Skin epidermis (tissue), 12 donors: Measurements from ENCODE around the gene ERMP1.

Experiments used
- H3K27ac ChIP-seq, 21 experiments: fragments of 200-600 bp; sonication (generic) in 11 of 21; one replicate each; pipeline ENCODE4 v1.5.0; 2020; ENCODE audit warnings: mild to moderate bottlenecking in 3 of 21, inconsistent platforms in 2 of 21, moderate library complexity in 2 of 21
- H3K4me3 ChIP-seq, 7 experiments: fragments of 200-600 bp; sonication (generic) in 2 of 7; one replicate each; pipeline ENCODE4 v1.5.0; 2020; ENCODE audit warnings: inconsistent platforms in 2 of 7, mild to moderate bottlenecking in 2 of 7, moderate library complexity in 1 of 7

Gene ERMP1

DNA sequence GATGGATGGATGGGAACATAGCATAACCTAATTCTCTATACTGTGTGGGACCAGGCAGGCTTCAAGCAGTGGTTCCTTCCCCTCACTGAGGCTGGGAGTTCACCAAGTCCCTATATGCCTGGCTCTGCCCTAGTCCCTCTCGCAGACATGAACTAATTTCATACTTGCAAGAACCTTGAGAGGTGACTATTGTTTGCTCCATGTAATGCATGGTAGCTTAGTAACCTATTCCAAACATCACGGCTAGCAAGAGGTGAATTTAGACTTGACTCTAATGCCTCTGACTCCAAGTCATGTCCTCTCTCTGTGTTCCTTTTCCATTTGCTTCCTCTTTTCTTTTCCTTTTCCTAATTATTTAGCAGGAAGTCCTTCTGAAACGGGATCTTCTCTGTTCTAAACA is 25.9 kb upstream of the ERMP1 start:
- H3K27ac ChIP-seq, result no peak overlapping the region
- H3K4me3 ChIP-seq, result no peak overlapping the region

DNA sequence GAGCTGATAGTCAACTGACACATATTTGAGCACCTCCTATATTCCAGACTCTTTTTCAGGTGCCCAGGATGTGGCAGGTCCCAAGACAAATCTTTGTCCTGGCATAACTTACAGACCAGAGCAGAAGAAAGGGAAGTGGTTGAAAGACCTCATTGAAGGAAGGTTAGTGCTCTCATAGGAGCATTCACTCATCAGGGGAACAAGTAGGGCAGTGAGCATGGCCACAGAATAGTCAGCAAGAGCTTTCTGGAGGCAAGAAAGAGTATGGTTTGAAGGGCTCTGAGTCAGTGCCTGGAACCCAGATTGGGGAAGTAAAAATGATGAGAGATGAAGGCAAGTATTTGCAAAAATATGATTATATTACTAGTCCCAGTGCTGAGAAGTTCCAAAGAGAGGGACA is 25.0 kb upstream of the ERMP1 start:
- no peak overlapping the region for H3K4me3 ChIP-seq
- H3K27ac ChIP-seq, result no peak overlapping the region

- Histone ChIP-seq H3K27ac (no peak overlapping the region), H3K4me3 (no peak overlapping the region)
Observed at GRCh38 chr9:5854063-5854790, 21.3 kb upstream of the ERMP1 start.

DNA sequence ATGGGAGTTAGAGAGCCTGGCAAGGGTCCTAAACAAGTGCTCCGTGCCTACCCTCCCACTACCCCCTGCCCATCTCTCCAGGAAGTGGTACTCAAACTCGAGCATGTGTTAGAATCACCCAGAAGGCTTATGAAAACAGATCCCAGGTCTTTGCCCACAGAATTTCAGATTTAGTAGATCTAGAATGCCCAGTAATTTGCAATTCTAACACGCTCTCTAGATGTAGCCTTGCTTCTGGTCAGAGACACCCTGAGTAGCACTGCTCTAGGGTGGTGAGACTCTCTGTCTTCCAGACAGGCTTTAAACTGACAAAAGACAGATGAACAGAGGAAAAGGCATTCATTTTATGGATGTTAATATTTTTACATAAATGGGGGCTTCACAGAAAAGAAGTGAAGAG is 20.7 kb upstream of the ERMP1 start:
- H3K4me3 ChIP-seq, result no peak overlapping the region
- no peak overlapping the region for H3K27ac ChIP-seq

GRCh38 chr9:5852987-5853386 is 20.1 kb upstream of the ERMP1 start:
- Histone ChIP-seq H3K27ac (peak overlapping the region in 1 of 21 experiments; percentile 25), H3K4me3 (no peak overlapping the region)

GRCh38 chr9:5851445-5851844 is 18.5 kb upstream of the ERMP1 start:
- Histone ChIP-seq H3K27ac (peak overlapping the region in 6 of 21 experiments; percentile 4 to 68 (median 48)), H3K4me3 (no peak overlapping the region)

DNA sequence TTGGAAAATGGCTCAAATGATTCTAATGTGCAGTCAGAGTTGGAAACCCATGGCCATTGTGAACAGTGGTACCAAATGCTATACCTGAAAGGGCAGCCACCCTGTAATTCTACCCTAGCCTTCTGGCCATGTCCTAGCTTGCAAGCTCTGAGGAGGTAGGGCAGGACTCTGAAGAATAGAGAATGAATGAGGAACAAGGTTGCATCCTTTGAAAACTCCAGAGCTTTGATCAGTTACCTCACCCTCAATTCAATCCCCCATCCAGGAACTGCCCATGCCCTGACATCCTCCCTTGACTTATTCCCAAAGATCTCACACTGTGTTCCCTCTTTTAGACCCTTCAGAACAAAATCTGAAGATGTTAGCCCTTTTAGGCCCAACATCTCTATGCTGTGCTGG is 17.8 kb upstream of the ERMP1 start:
- Histone ChIP-seq H3K4me3 (no peak overlapping the region), H3K27ac (peak overlapping the region in 4 of 21 experiments; percentile 4 to 68 (median 62))

- Histone ChIP-seq H3K4me3 (no peak overlapping the region), H3K27ac (no peak overlapping the region)
Observed at GRCh38 chr9:5848372-5848882, 15.5 kb upstream of the ERMP1 start.

DNA sequence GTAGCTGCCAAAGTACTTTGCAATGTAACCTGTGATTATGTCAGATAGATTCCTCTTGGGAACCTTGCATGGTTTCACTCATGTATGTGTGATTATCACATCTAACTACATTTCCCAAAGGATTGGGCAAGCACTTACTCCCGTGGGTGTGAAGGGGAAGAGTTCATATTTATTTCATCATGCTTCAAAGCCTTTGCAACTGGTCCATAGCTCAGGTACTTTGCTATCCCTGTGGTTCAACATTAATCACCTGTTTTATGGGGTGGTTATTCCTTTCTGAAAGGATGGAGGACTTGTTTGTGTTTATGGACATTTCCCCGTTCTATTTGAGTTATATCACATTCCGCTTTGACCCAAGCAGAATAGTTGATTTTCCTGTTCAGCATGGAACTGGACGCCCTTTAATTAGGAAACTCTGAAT is 13.6 kb upstream of the ERMP1 start:
- H3K27ac ChIP-seq, result no peak overlapping the region
- H3K4me3 ChIP-seq, result no peak overlapping the region

- H3K27ac ChIP-seq, result peak overlapping the region in 2 of 21 experiments; percentile 7 to 30
- no peak overlapping the region for H3K4me3 ChIP-seq
Observed at GRCh38 chr9:5846096-5846495, 13.2 kb upstream of the ERMP1 start.

GRCh38 chr9:5845157-5845531 is 12.2 kb upstream of the ERMP1 start:
- peak overlapping the region in 7 of 21 experiments; percentile 17 to 75 (median 36) for H3K27ac ChIP-seq
- H3K4me3 ChIP-seq, result no peak overlapping the region

DNA sequence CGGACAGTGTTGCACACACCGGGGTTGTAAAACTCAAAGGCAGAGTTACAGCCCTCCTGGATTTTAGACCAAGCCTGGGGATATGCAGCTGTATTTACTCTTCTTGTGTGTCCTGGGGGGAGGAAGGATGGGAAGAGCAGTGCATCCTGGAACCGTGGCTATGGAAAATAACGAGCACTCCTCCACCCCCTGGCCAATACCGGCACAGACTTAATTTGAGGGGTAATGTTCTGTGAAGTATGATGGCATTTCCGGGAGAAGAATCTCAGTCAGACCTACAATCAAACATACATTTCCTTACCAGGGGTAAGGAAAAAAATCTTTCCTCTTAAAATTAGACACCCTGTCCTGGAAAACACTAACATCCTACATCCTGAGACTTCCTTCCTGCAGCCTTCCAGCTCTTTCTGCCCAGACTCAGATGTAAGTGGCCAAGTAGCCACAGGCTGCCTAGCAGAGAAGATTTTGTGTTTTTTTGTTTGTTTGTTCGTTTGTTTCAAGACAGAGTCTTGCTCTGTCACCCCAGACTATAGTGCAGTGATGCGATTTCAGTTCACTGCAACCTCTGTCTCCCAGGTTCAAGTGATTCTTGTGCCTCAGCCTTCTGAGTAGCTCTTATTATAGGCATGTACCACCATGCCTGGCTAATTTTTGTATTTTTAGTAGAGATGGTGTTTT is 11.0 kb upstream of the ERMP1 start:
- Histone ChIP-seq H3K27ac (peak overlapping the region in 12 of 21 experiments; percentile 10 to 75 (median 44)), H3K4me3 (no peak overlapping the region)

- Histone ChIP-seq H3K4me3 (no peak overlapping the region), H3K27ac (peak overlapping the region in 6 of 21 experiments; percentile 1 to 75 (median 52))
Observed at GRCh38 chr9:5842929-5843793, 10.2 kb upstream of the ERMP1 start.

- H3K4me3 ChIP-seq, result no peak overlapping the region
- H3K27ac ChIP-seq, result peak overlapping the region in 2 of 21 experiments; percentile 17 to 38
Observed at GRCh38 chr9:5841771-5842573, 9.1 kb upstream of the ERMP1 start.

DNA sequence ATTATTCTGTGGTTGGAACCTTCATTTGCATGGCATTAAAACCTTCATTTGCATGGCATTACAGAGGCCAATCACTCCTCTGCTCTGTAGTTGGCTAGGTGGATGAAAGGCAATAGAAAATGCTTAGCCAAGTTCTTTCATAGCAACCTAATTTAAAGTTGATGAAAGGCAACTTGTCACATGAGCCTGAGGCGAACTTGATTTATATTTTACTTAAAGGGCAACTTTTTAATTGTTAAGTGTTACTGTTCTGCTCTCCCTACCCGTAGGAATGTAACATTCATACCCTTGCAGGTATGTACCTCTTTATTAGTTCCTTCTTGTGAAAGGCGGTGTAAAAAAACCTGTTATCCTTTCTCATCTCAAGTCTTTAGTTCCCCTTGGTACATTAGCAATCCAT is 7.9 kb upstream of the ERMP1 start:
- Histone ChIP-seq H3K4me3 (no peak overlapping the region), H3K27ac (peak overlapping the region in 1 of 21 experiments; percentile 17)

DNA sequence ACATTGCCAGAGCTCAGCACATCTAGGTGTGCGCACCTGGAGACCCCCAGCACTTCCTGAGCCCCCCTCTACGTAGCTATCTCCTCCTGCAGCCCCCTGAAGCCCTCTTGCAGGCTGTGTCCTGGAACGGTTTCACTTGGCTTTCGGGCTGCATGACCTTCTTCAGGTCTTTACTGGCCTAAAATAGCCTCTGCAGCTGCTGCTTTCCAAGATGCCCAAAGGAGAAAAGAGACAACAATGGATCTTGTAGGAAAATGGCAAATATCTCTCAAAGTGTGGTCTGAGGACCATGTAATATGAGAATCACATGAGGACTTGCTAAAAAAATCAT is 6.6 kb upstream of the ERMP1 start:
- Histone ChIP-seq H3K27ac (no peak overlapping the region), H3K4me3 (no peak overlapping the region)

- Histone ChIP-seq H3K27ac (no peak overlapping the region), H3K4me3 (no peak overlapping the region)
Observed at GRCh38 chr9:5838884-5839571, 6.1 kb upstream of the ERMP1 start.

DNA sequence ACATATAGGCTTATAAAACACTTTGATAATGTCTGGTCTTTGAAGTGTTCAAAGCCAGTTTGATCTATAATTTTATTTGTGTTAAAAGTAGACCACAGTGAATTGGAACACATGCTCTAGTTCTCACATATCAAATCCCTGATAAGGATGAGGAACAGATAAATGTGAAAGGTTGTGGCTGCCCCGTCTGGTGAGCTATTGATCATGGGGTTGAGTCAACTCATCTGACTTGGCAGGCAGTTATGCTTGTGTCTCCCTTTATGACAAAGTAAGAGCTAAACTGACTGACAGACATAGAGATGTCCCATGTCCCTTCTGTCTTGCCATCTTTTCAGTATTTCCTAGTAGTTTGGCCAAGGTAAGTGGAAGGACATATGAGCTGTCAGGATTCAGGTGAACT is 2.9 kb upstream of the ERMP1 start:
- no peak overlapping the region for H3K27ac ChIP-seq
- H3K4me3 ChIP-seq, result no peak overlapping the region

DNA sequence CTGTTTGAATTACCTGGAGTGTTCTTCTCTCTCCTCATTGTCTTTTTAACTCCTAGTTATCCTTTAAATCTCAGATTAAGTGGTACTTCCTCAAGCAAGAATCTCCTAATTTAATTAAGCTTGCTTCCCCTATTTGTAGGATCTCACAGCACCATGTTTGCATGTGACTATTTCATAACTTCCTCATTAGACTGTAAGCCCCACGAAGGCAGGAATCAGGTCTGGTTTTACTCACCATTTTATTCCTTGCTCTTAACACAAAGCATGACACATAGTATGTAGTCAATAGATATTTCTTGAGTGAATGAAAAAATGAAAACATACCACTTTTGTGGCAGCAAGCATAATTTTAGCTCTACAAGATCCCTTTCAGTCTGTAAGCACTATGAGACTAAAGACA is 1.3 kb upstream of the ERMP1 start:
- no peak overlapping the region for H3K4me3 ChIP-seq
- H3K27ac ChIP-seq, result no peak overlapping the region
